ENCODE results near the gene GNA14. TPM values are rescaled to one million over a fixed set of nuclear protein-coding genes. Genes with fewer than 3 reads are reported as not detected.
A peak's percentile ranks its signal among the peaks of the same experiment; 100 is the strongest.

GNA14 gene
- total and polyA plus RNA-seq, 5 donors from 2014 or later: not detected

- Histone ChIP-seq H3K27ac (ENCODE audit: insufficient read depth, low read length, poor library complexity, severe bottlenecking) (no peak overlapping the region), H3K4me3 (ENCODE audit: low read depth, low read length) (no peak overlapping the region), H3K36me3 (ENCODE audit: control insufficient read depth, insufficient read depth, low read length) (no peaks in the 10 kb centered on the region), H3K27me3 (ENCODE audit: control insufficient read depth, insufficient read depth, low read length) (peaks cover 1% of the 10 kb centered on the region), H3K4me1 (ENCODE audit: control insufficient read depth, insufficient read depth, low read length, poor library complexity, severe bottlenecking) (peaks cover 16% of the 10 kb centered on the region), H3K9me3 (ENCODE audit: control insufficient read depth in 2 of 2, low read length in 2 of 2) (no peaks in the 10 kb centered on the region)
- H3K9me3 Mint-ChIP-seq: peaks cover 0 to 3% (median 0%) of the 10 kb centered on the region in 7 donors
- no peaks in the 10 kb centered on the region for H3K36me3 Mint-ChIP-seq
- peaks cover 4% of the 10 kb centered on the region for H3K27me3 Mint-ChIP-seq
- peaks cover 13 to 28% (median 19%) of the 10 kb centered on the region in 4 donors for H3K4me1 Mint-ChIP-seq
- H3K4me3 Mint-ChIP-seq: no peak overlapping the region
- peak overlapping the region in 1 of 3 donors; percentile 64 for H3K27ac Mint-ChIP-seq
- no peak for ATAC-seq (ENCODE audit: low read depth in 2 of 2)
- DNase-seq: no peak
Measured at GRCh38 chr9:77472646-77473045, 175.5 kb downstream of the GNA14 start.

GRCh38 chr9:77471572-77471971, 176.6 kb downstream of the GNA14 start:
- Histone ChIP-seq H3K4me3 (ENCODE audit: low read depth, low read length) (no peak overlapping the region), H3K4me1 (ENCODE audit: control insufficient read depth, insufficient read depth, low read length, poor library complexity, severe bottlenecking) (peaks cover 11% of the 10 kb centered on the region), H3K36me3 (ENCODE audit: control insufficient read depth, insufficient read depth, low read length) (no peaks in the 10 kb centered on the region), H3K27ac (ENCODE audit: insufficient read depth, low read length, poor library complexity, severe bottlenecking) (no peak overlapping the region), H3K9me3 (ENCODE audit: control insufficient read depth in 2 of 2, low read length in 2 of 2) (no peaks in the 10 kb centered on the region), H3K27me3 (ENCODE audit: control insufficient read depth, insufficient read depth, low read length) (peaks cover 1% of the 10 kb centered on the region)
- Mint-ChIP-seq H3K9me3 (peaks cover 0 to 3% (median 0%) of the 10 kb centered on the region in 7 donors), H3K27me3 (peaks cover 12% of the 10 kb centered on the region), H3K4me1 (peaks cover 8 to 18% (median 14%) of the 10 kb centered on the region in 4 donors), H3K36me3 (no peaks in the 10 kb centered on the region), H3K4me3 (no peak overlapping the region), H3K27ac (no peak overlapping the region)
- DNase-seq (no peak), ATAC-seq (ENCODE audit: low read depth in 2 of 2) (no peak)

- DNase-seq: no peak
- Histone ChIP-seq H3K36me3 (ENCODE audit: control insufficient read depth, insufficient read depth, low read length) (no peaks in the 10 kb centered on the region), H3K4me3 (ENCODE audit: low read depth, low read length) (no peak overlapping the region), H3K27me3 (ENCODE audit: control insufficient read depth, insufficient read depth, low read length) (peaks cover 4% of the 10 kb centered on the region), H3K9me3 (ENCODE audit: control insufficient read depth in 2 of 2, low read length in 2 of 2) (no peaks in the 10 kb centered on the region), H3K27ac (ENCODE audit: insufficient read depth, low read length, poor library complexity, severe bottlenecking) (no peak overlapping the region), H3K4me1 (ENCODE audit: control insufficient read depth, insufficient read depth, low read length, poor library complexity, severe bottlenecking) (no peaks in the 10 kb centered on the region)
- no peak overlapping the region for H3K4me3 Mint-ChIP-seq
- no peak overlapping the region for H3K27ac Mint-ChIP-seq
- no peaks in the 10 kb centered on the region for H3K4me1 Mint-ChIP-seq
- ATAC-seq (ENCODE audit: low read depth in 2 of 2): no peak
- H3K36me3 Mint-ChIP-seq: no peaks in the 10 kb centered on the region
- H3K9me3 Mint-ChIP-seq: peaks cover 0 to 2% (median 0%) of the 10 kb centered on the region in 7 donors
- peaks cover 15% of the 10 kb centered on the region for H3K27me3 Mint-ChIP-seq
Measured at GRCh38 chr9:77469515-77470231, 178.4 kb downstream of the GNA14 start.

- no peaks in the 10 kb centered on the region for H3K36me3 Mint-ChIP-seq
- H3K36me3 ChIP-seq (ENCODE audit: control insufficient read depth, insufficient read depth, low read length): no peaks in the 10 kb centered on the region
- DNase-seq (no peak), ATAC-seq (ENCODE audit: low read depth in 2 of 2) (no peak)
- no peaks in the 10 kb centered on the region for H3K9me3 ChIP-seq (ENCODE audit: control insufficient read depth in 2 of 2, low read length in 2 of 2)
- H3K4me1 Mint-ChIP-seq: no peaks in the 10 kb centered on the region
- H3K27ac Mint-ChIP-seq: no peak overlapping the region
- peaks cover 22% of the 10 kb centered on the region for H3K27me3 Mint-ChIP-seq
- H3K4me3 ChIP-seq (ENCODE audit: low read depth, low read length): no peak overlapping the region
- no peaks in the 10 kb centered on the region for H3K9me3 Mint-ChIP-seq
- peaks cover 4% of the 10 kb centered on the region for H3K27me3 ChIP-seq (ENCODE audit: control insufficient read depth, insufficient read depth, low read length)
- no peak overlapping the region for H3K4me3 Mint-ChIP-seq
- no peak overlapping the region for H3K27ac ChIP-seq (ENCODE audit: insufficient read depth, low read length, poor library complexity, severe bottlenecking)
- H3K4me1 ChIP-seq (ENCODE audit: control insufficient read depth, insufficient read depth, low read length, poor library complexity, severe bottlenecking): no peaks in the 10 kb centered on the region
Measured at GRCh38 chr9:77464661-77465060, 183.5 kb downstream of the GNA14 start.

- H3K27me3 Mint-ChIP-seq: peaks cover 22% of the 10 kb centered on the region
- no peaks in the 10 kb centered on the region for H3K4me1 ChIP-seq (ENCODE audit: control insufficient read depth, insufficient read depth, low read length, poor library complexity, severe bottlenecking)
- peaks cover 2% of the 10 kb centered on the region for H3K27me3 ChIP-seq (ENCODE audit: control insufficient read depth, insufficient read depth, low read length)
- DNase-seq (no peak), ATAC-seq (ENCODE audit: low read depth in 2 of 2) (no peak)
- no peak overlapping the region for H3K4me3 Mint-ChIP-seq
- H3K4me1 Mint-ChIP-seq: peaks cover 0 to 1% (median under 1%) of the 10 kb centered on the region in 4 donors
- H3K9me3 Mint-ChIP-seq: no peaks in the 10 kb centered on the region
- H3K9me3 ChIP-seq (ENCODE audit: control insufficient read depth in 2 of 2, low read length in 2 of 2): no peaks in the 10 kb centered on the region
- H3K36me3 Mint-ChIP-seq: no peaks in the 10 kb centered on the region
- no peak overlapping the region for H3K27ac Mint-ChIP-seq
- no peaks in the 10 kb centered on the region for H3K36me3 ChIP-seq (ENCODE audit: control insufficient read depth, insufficient read depth, low read length)
- H3K27ac ChIP-seq (ENCODE audit: insufficient read depth, low read length, poor library complexity, severe bottlenecking): no peak overlapping the region
- H3K4me3 ChIP-seq (ENCODE audit: low read depth, low read length): no peak overlapping the region
Measured at GRCh38 chr9:77463151-77463550, 185.0 kb downstream of the GNA14 start.

- Histone ChIP-seq H3K4me1 (ENCODE audit: control insufficient read depth, insufficient read depth, low read length, poor library complexity, severe bottlenecking) (no peaks in the 10 kb centered on the region), H3K9me3 (ENCODE audit: control insufficient read depth in 2 of 2, low read length in 2 of 2) (no peaks in the 10 kb centered on the region), H3K27ac (ENCODE audit: insufficient read depth, low read length, poor library complexity, severe bottlenecking) (no peak overlapping the region), H3K4me3 (ENCODE audit: low read depth, low read length) (no peak overlapping the region), H3K36me3 (ENCODE audit: control insufficient read depth, insufficient read depth, low read length) (no peaks in the 10 kb centered on the region), H3K27me3 (ENCODE audit: control insufficient read depth, insufficient read depth, low read length) (peaks cover 2% of the 10 kb centered on the region)
- H3K36me3 Mint-ChIP-seq: no peaks in the 10 kb centered on the region
- peaks cover 0 to 6% (median 4%) of the 10 kb centered on the region in 4 donors for H3K4me1 Mint-ChIP-seq
- H3K9me3 Mint-ChIP-seq: no peaks in the 10 kb centered on the region
- no peak overlapping the region for H3K4me3 Mint-ChIP-seq
- H3K27ac Mint-ChIP-seq: no peak overlapping the region
- H3K27me3 Mint-ChIP-seq: peaks cover 17% of the 10 kb centered on the region
- DNase-seq: no peak
- no peak for ATAC-seq (ENCODE audit: low read depth in 2 of 2)
Measured at GRCh38 chr9:77462066-77462465, 186.1 kb downstream of the GNA14 start.

GRCh38 chr9:77460938-77461337, 187.2 kb downstream of the GNA14 start:
- Histone ChIP-seq H3K36me3 (ENCODE audit: control insufficient read depth, insufficient read depth, low read length) (no peaks in the 10 kb centered on the region), H3K27me3 (ENCODE audit: control insufficient read depth, insufficient read depth, low read length) (peaks cover 2% of the 10 kb centered on the region), H3K4me3 (ENCODE audit: low read depth, low read length) (no peak overlapping the region), H3K9me3 (ENCODE audit: control insufficient read depth in 2 of 2, low read length in 2 of 2) (no peaks in the 10 kb centered on the region), H3K4me1 (ENCODE audit: control insufficient read depth, insufficient read depth, low read length, poor library complexity, severe bottlenecking) (no peaks in the 10 kb centered on the region), H3K27ac (ENCODE audit: insufficient read depth, low read length, poor library complexity, severe bottlenecking) (no peak overlapping the region)
- H3K27ac Mint-ChIP-seq: no peak overlapping the region
- ATAC-seq (ENCODE audit: low read depth in 2 of 2) (no peak), DNase-seq (no peak)
- no peaks in the 10 kb centered on the region for H3K36me3 Mint-ChIP-seq
- no peak overlapping the region for H3K4me3 Mint-ChIP-seq
- peaks cover 0 to 8% (median 4%) of the 10 kb centered on the region in 4 donors for H3K4me1 Mint-ChIP-seq
- H3K9me3 Mint-ChIP-seq: no peaks in the 10 kb centered on the region
- H3K27me3 Mint-ChIP-seq: peaks cover 15% of the 10 kb centered on the region
